SU-DHL-6 (cell line): ENCODE data around the gene SLF1.

Experiments
- CTCF ChIP-seq: fragments of 200-600 bp; sonication (generic); IDR thresholded peaks from one replicate; pipeline ENCODE4 v1.5.1; 2017; ENCODE audit warnings: antibody characterized with exemption, mild to moderate bottlenecking, low read length, moderate library complexity; ENCODE audit not compliant: insufficient read depth, poor library complexity, severe bottlenecking
- EZH2phosphoT487 ChIP-seq: fragments of 200-600 bp; sonication (generic), shearing (Covaris generic); conservative IDR thresholded peaks from 2 replicates; pipeline ENCODE4 v1.6.1; 2018; ENCODE audit warnings: mild to moderate bottlenecking, antibody characterized with exemption, low read length, moderate library complexity, mixed read lengths

GRCh38 chr5:94595281-94595840 lies 23.1 kb upstream of the SLF1 start:
- TF ChIP-seq CTCF (no peak), EZH2phosphoT487 (no peak)
